ENCODE results near the gene C1orf52.

- TF ChIP-seq, protein P1, sequence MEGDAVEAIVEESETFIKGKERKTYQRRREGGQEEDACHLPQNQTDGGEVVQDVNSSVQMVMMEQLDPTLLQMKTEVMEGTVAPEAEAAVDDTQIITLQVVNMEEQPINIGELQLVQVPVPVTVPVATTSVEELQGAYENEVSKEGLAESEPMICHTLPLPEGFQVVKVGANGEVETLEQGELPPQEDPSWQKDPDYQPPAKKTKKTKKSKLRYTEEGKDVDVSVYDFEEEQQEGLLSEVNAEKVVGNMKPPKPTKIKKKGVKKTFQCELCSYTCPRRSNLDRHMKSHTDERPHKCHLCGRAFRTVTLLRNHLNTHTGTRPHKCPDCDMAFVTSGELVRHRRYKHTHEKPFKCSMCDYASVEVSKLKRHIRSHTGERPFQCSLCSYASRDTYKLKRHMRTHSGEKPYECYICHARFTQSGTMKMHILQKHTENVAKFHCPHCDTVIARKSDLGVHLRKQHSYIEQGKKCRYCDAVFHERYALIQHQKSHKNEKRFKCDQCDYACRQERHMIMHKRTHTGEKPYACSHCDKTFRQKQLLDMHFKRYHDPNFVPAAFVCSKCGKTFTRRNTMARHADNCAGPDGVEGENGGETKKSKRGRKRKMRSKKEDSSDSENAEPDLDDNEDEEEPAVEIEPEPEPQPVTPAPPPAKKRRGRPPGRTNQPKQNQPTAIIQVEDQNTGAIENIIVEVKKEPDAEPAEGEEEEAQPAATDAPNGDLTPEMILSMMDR (IDR thresholded peaks at IDR 0.05): no peak
- TF ChIP-seq POLR2A (IDR thresholded peaks at IDR 0.05): no peak
Observed at GRCh38 chr1:85203573-85204171, 55.8 kb downstream of the C1orf52 start.
